Neuronal stem cell (in vitro differentiated cells): Measurements from ENCODE around the gene KRT81.

Experiments used
- DNase-seq: peaks from one replicate; pipeline ENCODE4 v3.0.0-alpha.2; 2013; ENCODE audit warnings: low spot score
- H2AFZ ChIP-seq: one replicate; pipeline ENCODE4 v1.6.1; 2013; ENCODE audit warnings: mild to moderate bottlenecking, low read length, inconsistent platforms
- H2AK5ac ChIP-seq: 2 replicates; pipeline ENCODE4 v1.6.1; 2013; ENCODE audit warnings: low read depth, mild to moderate bottlenecking, inconsistent platforms, low read length, moderate library complexity, mixed read lengths
- H2BK120ac ChIP-seq: 2 replicates; pipeline ENCODE4 v1.6.1; 2013; ENCODE audit warnings: low read depth, mild to moderate bottlenecking, inconsistent platforms, low read length, moderate library complexity, mixed read lengths
- H2BK12ac ChIP-seq: one replicate; pipeline ENCODE4 v1.6.1; 2013; ENCODE audit warnings: low read length, inconsistent platforms
- H2BK15ac ChIP-seq: 2 replicates; pipeline ENCODE4 v1.6.1; 2013; ENCODE audit warnings: mild to moderate bottlenecking, low read length, inconsistent platforms, mixed read lengths
- H2BK5ac ChIP-seq: one replicate; pipeline ENCODE4 v1.6.1; 2013; ENCODE audit warnings: inconsistent platforms, mild to moderate bottlenecking, low read length, moderate library complexity
- H3K14ac ChIP-seq: one replicate; pipeline ENCODE4 v1.6.1; 2013; ENCODE audit warnings: low read length, inconsistent platforms
- H3K18ac ChIP-seq: 2 replicates; pipeline ENCODE4 v1.6.1; 2013; ENCODE audit warnings: low read length, inconsistent platforms
- H3K23ac ChIP-seq: 2 replicates; pipeline ENCODE4 v1.6.1; 2013; ENCODE audit warnings: low read depth, mild to moderate bottlenecking, mixed read lengths, low read length, inconsistent platforms; ENCODE audit not compliant: poor library complexity
- H3K27ac ChIP-seq: replicated peaks from 3 replicates; pipeline ENCODE4 v1.5.1; 2013; ENCODE audit warnings: low read length, inconsistent platforms
- H3K27me3 ChIP-seq, 3 experiments: 2 replicates each; pipeline ENCODE4 v1.6.1; 2013; ENCODE audit warnings: low read length in 3 of 3, mild to moderate bottlenecking in 2 of 3, inconsistent platforms in 1 of 3, low read depth in 1 of 3, mixed read lengths in 1 of 3, moderate library complexity in 1 of 3; ENCODE audit not compliant: control insufficient read depth in 3 of 3, insufficient read depth in 3 of 3
- H3K36me3 ChIP-seq, 2 donors: replicated peaks in 1 of 2; 2 replicates each; pipeline ENCODE4 v1.6.1; 2013; ENCODE audit warnings: low read length in 2 of 2; ENCODE audit not compliant: control insufficient read depth in 2 of 2, insufficient read depth in 2 of 2
- H3K4ac ChIP-seq: 2 replicates; pipeline ENCODE4 v1.6.1; 2013; ENCODE audit warnings: inconsistent platforms, mild to moderate bottlenecking, low read length, moderate library complexity
- H3K4me1 ChIP-seq, 2 donors: 1 replicate in 1 of 2; 2 replicates in 1 of 2; pipeline ENCODE4 v1.6.1; 2013; ENCODE audit warnings: low read length in 2 of 2, low read depth in 1 of 2; ENCODE audit not compliant: control insufficient read depth in 2 of 2, insufficient read depth in 1 of 2
- H3K4me2 ChIP-seq: one replicate; pipeline ENCODE4 v1.6.1; 2013; ENCODE audit warnings: mild to moderate bottlenecking, low read length, inconsistent platforms; ENCODE audit not compliant: insufficient read depth, poor library complexity, severe bottlenecking
- H3K4me3 ChIP-seq, 2 donors: 2 replicates each; pipeline ENCODE4 v1.5.1; 2013; ENCODE audit warnings: low read length in 2 of 2, mild to moderate bottlenecking in 2 of 2, inconsistent platforms in 1 of 2, moderate library complexity in 1 of 2
- H3K79me1 ChIP-seq: one replicate; pipeline ENCODE4 v1.6.1; 2013; ENCODE audit warnings: low read depth, mild to moderate bottlenecking, inconsistent platforms, low read length, moderate library complexity
- H3K9ac ChIP-seq: one replicate; pipeline ENCODE4 v1.6.1; 2013; ENCODE audit warnings: mild to moderate bottlenecking, low read depth, low read length, inconsistent platforms; ENCODE audit not compliant: poor library complexity
- H3K9me3 ChIP-seq, 2 donors: replicated peaks in 1 of 2; 2 replicates each; pipeline versions ENCODE3 to v1.6.1; 2013; ENCODE audit warnings: low read length in 2 of 2, mild to moderate bottlenecking in 2 of 2, inconsistent platforms in 1 of 2, low read depth in 1 of 2, mixed read lengths in 1 of 2, moderate library complexity in 1 of 2; ENCODE audit not compliant: control insufficient read depth in 2 of 2, insufficient read depth in 1 of 2
- H4K8ac ChIP-seq: one replicate; pipeline ENCODE4 v1.6.1; 2013; ENCODE audit warnings: low read depth, mild to moderate bottlenecking, inconsistent platforms, low read length, moderate library complexity
- H4K91ac ChIP-seq: one replicate; pipeline ENCODE4 v1.6.1; 2013; ENCODE audit warnings: low read length, low read depth, mild to moderate bottlenecking, inconsistent platforms; ENCODE audit not compliant: poor library complexity
- WGBS, 2 donors: extraction: QIAGEN DNeasy Blood & Tissue Kit; methylation state at CpG; one replicate each; pipeline ENCODE4 v1.1.7; 2013; ENCODE audit warnings: missing lambda C conversion rate in 2 of 2, mixed read lengths in 1 of 2; ENCODE audit not compliant: insufficient read length in 2 of 2, insufficient replicate concordance in 1 of 2; ENCODE audit errors: extremely low coverage in 2 of 2; 5-methylcytosine and 5-hydroxymethylcytosine counted together

KRT81 gene

GRCh38 chr12:52307836-52308805 is 16.8 kb upstream of the KRT81 start:
- Histone ChIP-seq H2BK5ac (no peak overlapping the region), H2BK15ac (peak overlapping the region; percentile 68), H3K23ac (peak overlapping the region; percentile 8), H3K36me3 (no peaks in the 10 kb centered on the region), H4K91ac (no peak overlapping the region), H2AFZ (peak overlapping the region; percentile 86), H4K8ac (no peak overlapping the region), H3K4me2 (peak overlapping the region; percentile 78), H3K9me3 (no peaks in the 10 kb centered on the region), H3K27me3 (peaks cover 0 to 54% (median 29%) of the 10 kb centered on the region in 3 experiments), H3K27ac (no peak overlapping the region), H3K4me3 (peak overlapping the region in 1 of 2 donors; percentile 80), H3K79me1 (no peaks in the 10 kb centered on the region), H2BK120ac (no peak overlapping the region), H3K4me1 (peaks cover 0 to 9% of the 10 kb centered on the region in 2 donors), H2BK12ac (peak overlapping the region; percentile 2), H3K9ac (peak overlapping the region; percentile 75), H2AK5ac (no peak overlapping the region), H3K14ac (no peak overlapping the region), H3K4ac (no peak overlapping the region), H3K18ac (peak overlapping the region; percentile 87)
- WGBS, 2 donors: no CpG with 5 or more reads among the region's 71 CpGs
- peak; percentile 64 for DNase-seq

- H2BK12ac ChIP-seq: no peak overlapping the region
- no peaks in the 10 kb centered on the region for H3K79me1 ChIP-seq
- H4K91ac ChIP-seq: no peak overlapping the region
- H3K4ac ChIP-seq: no peak overlapping the region
- H2AK5ac ChIP-seq: no peak overlapping the region
- H3K4me2 ChIP-seq: no peak overlapping the region
- H3K9me3 ChIP-seq: no peaks in the 10 kb centered on the region
- H2BK15ac ChIP-seq: no peak overlapping the region
- H3K23ac ChIP-seq: no peak overlapping the region
- H3K9ac ChIP-seq: no peak overlapping the region
- no peaks in the 10 kb centered on the region for H3K36me3 ChIP-seq
- no peak overlapping the region for H3K4me3 ChIP-seq
- H3K14ac ChIP-seq: no peak overlapping the region
- H2AFZ ChIP-seq: no peak overlapping the region
- no peak overlapping the region for H3K27ac ChIP-seq
- no peak overlapping the region for H3K18ac ChIP-seq
- H3K27me3 ChIP-seq: peaks cover 0 to 52% (median 29%) of the 10 kb centered on the region in 3 experiments
- no peak overlapping the region for H2BK120ac ChIP-seq
- no peak for DNase-seq
- H3K4me1 ChIP-seq: peaks cover 0 to 9% of the 10 kb centered on the region in 2 donors
- H2BK5ac ChIP-seq: no peak overlapping the region
- H4K8ac ChIP-seq: no peak overlapping the region
- WGBS, 2 donors: no CpG with 5 or more reads among the region's 2 CpGs
Measured at GRCh38 chr12:52306731-52307130, 15.4 kb upstream of the KRT81 start.

DNA sequence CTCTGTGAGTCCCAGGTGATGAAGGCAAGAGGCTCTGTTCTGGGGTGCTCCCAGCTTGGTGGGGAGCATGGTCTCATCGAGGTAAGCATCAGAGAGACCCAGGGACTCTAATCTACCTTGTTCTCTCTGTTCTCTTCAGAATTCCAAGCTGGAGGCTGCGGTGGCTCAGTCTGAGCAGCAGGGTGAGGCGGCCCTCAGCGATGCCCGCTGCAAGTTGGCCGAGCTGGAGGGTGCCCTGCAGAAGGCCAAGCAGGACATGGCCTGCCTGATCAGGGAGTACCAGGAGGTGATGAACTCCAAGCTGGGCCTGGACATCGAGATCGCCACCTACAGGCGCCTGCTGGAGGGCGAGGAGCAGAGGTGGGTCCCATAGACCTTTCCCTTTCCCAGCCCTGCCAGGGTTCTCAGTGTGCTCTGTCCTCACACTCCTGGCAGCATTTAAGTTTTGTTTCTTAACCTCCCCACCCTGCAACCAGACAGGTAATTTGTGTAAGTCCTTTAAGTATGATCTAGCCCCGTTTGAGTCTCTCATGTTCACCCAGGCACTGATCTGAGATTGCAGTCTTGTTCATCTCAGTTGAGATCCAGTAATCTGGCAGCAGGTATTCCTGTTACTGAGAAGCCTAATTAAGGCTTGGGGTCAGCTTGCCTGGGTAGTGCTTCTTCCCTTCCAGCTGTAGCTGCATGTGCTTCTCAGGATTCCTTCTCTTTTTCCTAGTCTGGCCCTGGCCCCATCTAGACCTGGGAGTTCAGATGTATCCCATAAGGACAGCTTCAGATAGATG is 14.8 kb upstream of the KRT81 start:
- DNase-seq: no peak
- WGBS, 2 donors: no CpG with 5 or more reads among the region's 11 CpGs
- Histone ChIP-seq H3K27me3 (peaks cover 0 to 50% (median 29%) of the 10 kb centered on the region in 3 experiments), H3K4ac (no peak overlapping the region), H2BK120ac (no peak overlapping the region), H3K4me3 (no peak overlapping the region), H2AFZ (no peak overlapping the region), H2AK5ac (no peak overlapping the region), H2BK15ac (no peak overlapping the region), H2BK5ac (no peak overlapping the region), H3K14ac (no peak overlapping the region), H3K18ac (no peak overlapping the region), H4K8ac (no peak overlapping the region), H3K4me2 (no peak overlapping the region), H3K23ac (no peak overlapping the region), H4K91ac (no peak overlapping the region), H3K4me1 (peaks cover 0 to 7% of the 10 kb centered on the region in 2 donors), H3K9me3 (no peaks in the 10 kb centered on the region), H3K27ac (no peak overlapping the region), H3K79me1 (no peaks in the 10 kb centered on the region), H3K36me3 (no peaks in the 10 kb centered on the region), H2BK12ac (no peak overlapping the region), H3K9ac (no peak overlapping the region)
